ENCODE measurements around the gene ITGAD. TPM values are rescaled to one million over a fixed set of nuclear protein-coding genes. Genes with fewer than 3 reads are reported as not detected.

ITGAD gene
- total RNA-seq, 2 donors from 2014 or later: 0.14 TPM; not detected in 1

DNA sequence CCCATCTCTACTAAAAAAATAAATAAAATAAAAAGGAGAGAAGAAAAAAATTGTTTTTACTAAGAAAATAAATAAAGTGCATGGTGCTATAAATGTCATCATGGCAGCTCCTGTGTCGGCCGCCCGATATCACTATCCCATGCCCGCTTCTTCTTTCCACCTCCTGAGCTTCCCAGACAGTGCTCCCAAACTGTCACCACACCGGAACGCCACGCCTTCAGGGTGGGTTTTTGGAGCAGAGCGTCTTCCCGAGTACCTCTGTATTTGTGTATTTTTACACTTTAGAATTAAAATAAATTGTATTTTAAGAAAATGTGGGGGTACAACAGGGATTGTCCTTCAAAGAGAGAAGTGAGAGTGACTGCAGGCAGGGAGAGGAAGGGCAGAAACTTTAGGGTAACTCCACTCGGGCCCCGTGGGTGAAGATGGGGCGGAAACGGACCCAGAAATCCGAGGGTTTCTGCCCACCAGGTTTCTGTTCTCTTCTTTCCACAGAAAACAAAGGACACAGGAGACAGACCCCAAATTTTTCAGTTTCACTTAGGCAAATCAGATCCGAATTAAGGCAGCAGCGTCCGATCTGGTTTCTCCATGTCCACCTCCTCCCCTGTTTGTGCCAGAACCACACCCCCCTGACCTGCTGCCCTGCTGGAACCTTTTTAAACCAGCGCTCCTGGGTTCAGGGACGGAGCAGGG, 41.7 kb upstream of the ITGAD start:
- Histone ChIP-seq H3K27me3 (replicated peaks; ENCODE audit: insufficient read depth) (no peaks in the 10 kb centered on the region), H3K36me3 (no peaks in the 10 kb centered on the region), H3K4me3 (peak overlapping the region; percentile 19), H3K9me3 (no peaks in the 10 kb centered on the region), H3K27ac (peak overlapping the region in 1 of 2 donors; percentile 41), H3K4me1 (ENCODE audit: control insufficient read depth in 1 of 2, low read depth in 2 of 2) (no peaks in the 10 kb centered on the region)
- DNase-seq (ENCODE audit: low spot score) (no peak), ATAC-seq (ENCODE audit: insufficient number of reproducible peaks, low FRiP score, low read depth) (no peak)
- no peak for TF ChIP-seq CTCF (IDR thresholded peaks at IDR 0.05)

DNA sequence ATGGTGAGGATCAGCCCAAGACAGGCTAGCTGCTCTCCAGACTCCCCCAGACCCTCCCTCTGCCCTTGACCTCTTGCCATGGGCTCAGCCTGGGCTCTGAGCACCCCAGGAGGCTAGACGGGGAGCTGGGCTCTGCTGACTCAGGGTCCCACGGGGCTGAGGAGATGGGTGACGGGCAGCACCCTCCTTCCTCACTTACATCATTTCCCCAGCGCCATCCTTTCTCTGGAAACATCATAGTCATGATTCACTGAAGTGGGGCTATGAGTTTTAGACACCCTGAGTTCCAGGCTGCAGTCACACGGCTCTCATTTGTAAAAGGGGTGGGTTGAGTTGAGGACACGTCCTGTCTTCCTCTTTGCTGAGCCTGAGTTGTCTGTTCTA, 41.2 kb upstream of the ITGAD start:
- H3K27ac ChIP-seq: peak overlapping the region in 1 of 2 donors; percentile 41
- DNase-seq (ENCODE audit: low spot score): no peak
- H3K27me3 ChIP-seq (replicated peaks; ENCODE audit: insufficient read depth): no peaks in the 10 kb centered on the region
- no peaks in the 10 kb centered on the region for H3K4me1 ChIP-seq (ENCODE audit: control insufficient read depth in 1 of 2, low read depth in 2 of 2)
- no peak for ATAC-seq (ENCODE audit: insufficient number of reproducible peaks, low FRiP score, low read depth)
- H3K9me3 ChIP-seq: no peaks in the 10 kb centered on the region
- peak overlapping the region; percentile 19 for H3K4me3 ChIP-seq
- TF ChIP-seq CTCF (IDR thresholded peaks at IDR 0.05): no peak
- no peaks in the 10 kb centered on the region for H3K36me3 ChIP-seq

GRCh38 chr16:31352376-31353115, 40.6 kb upstream of the ITGAD start:
- no peak for DNase-seq (ENCODE audit: low spot score)
- H3K27me3 ChIP-seq (replicated peaks; ENCODE audit: insufficient read depth): no peaks in the 10 kb centered on the region
- no peak for TF ChIP-seq CTCF (IDR thresholded peaks at IDR 0.05)
- H3K27ac ChIP-seq: peak overlapping the region in 1 of 2 donors; percentile 41
- ATAC-seq (ENCODE audit: insufficient number of reproducible peaks, low FRiP score, low read depth): no peak
- no peak overlapping the region for H3K4me3 ChIP-seq
- H3K9me3 ChIP-seq: no peaks in the 10 kb centered on the region
- no peaks in the 10 kb centered on the region for H3K36me3 ChIP-seq
- no peaks in the 10 kb centered on the region for H3K4me1 ChIP-seq (ENCODE audit: control insufficient read depth in 1 of 2, low read depth in 2 of 2)

- Histone ChIP-seq H3K4me3 (peak within 1 kb of the TSS; percentile 58), H3K9me3 (no peaks in the 10 kb centered on the region), H3K27ac (no peak within 1 kb of the TSS), H3K4me1 (ENCODE audit: control insufficient read depth in 1 of 2, low read depth in 2 of 2) (no peaks in the 10 kb centered on the region), H3K27me3 (replicated peaks; ENCODE audit: insufficient read depth) (no peaks in the 10 kb centered on the region), H3K36me3 (no peaks in the 10 kb centered on the region)
- no peak for ATAC-seq (ENCODE audit: insufficient number of reproducible peaks, low FRiP score, low read depth)
- no peak for TF ChIP-seq CTCF (IDR thresholded peaks at IDR 0.05)
- DNase-seq (ENCODE audit: low spot score): no peak
Observed at GRCh38 chr16:31354394-31355291, 38.5 kb upstream of the ITGAD start, which contains the start of gene ITGAX. Gene ITGAX (plus strand): TSS chr16:31355176. CDS start chr16:31355255, 79 bp downstream.

Data from thoracic aorta (tissue), 2 donors.